ENCODE data around the gene HMGCS2.
"Not testable (repeated sequence)": the region's sequence is repeated elsewhere in the genome, so short reads cannot be mapped to it uniquely, and the experiment has no call there.

Gene HMGCS2

DNA sequence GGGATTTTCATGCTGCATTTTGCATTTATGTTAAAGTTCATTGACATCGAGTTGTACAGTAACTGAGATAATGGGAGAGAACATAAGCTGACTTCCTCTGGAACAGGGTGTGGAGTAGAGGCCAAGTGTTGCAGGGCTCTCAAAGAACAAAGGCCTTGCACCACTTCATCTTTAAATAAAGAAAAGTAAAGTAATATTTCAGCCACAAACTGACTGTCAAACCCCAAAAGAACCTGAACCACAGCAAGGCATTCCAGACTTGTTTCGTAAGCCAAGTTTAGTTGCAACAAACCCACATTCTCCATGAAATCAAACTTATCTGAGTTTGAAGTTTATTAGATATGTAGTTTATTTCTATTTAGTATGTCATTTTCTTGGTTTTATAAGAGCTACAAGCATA, 19.1 kb upstream of the HMGCS2 start:
- DNase-seq = no peak

GRCh38 chr1:119786473-119787050, 17.9 kb upstream of the HMGCS2 start:
- not testable (repeated sequence) for DNase-seq

DNA sequence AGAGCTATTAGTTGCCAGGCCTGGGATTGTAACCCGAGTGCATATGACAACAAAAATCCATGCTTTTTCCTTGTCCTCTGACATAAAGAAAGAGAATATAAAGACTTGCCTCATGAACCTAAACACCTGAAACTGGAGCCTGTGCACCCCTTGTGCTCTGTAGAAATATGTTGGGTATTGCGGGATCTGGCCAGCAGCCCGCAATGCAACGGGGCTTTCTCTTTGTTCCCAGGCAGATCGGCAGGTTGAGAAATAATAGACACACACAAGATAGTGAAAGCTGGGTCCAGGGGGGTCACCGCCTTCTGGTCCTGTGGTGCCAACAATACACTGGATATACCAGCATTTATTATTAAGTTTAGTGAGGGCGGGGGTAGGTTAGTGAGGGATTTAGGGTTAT, 17.3 kb upstream of the HMGCS2 start:
- DNase-seq = not testable (repeated sequence)

DNA sequence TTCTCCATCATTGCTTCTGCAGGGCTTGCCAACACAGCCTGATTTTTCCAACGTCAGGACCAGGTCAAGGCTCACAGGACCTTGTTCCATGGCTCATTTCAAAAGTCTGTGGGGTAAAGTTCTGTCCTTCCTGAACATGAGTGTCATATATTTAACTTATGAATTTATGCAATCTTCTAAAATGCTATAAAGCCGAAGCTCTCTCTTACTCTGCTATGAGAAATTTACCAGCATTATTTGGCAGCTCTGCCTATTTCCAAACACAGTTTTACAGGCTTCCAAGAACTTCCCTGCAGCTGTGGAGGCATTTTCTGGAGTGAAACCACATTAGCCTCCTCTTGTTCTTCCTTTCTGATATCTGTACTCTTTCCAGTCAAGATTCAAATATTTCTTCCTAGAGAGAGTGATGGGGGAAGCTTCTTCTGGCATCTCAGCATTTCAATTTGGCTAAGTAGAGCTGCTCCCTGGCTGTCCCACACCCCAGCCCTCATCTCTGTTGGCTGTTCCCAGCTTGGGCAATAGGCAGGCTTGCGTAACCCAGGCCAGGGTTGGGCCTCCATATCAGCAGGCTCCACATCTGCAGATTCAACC, 15.6 kb upstream of the HMGCS2 start:
- no peak for DNase-seq

DNA sequence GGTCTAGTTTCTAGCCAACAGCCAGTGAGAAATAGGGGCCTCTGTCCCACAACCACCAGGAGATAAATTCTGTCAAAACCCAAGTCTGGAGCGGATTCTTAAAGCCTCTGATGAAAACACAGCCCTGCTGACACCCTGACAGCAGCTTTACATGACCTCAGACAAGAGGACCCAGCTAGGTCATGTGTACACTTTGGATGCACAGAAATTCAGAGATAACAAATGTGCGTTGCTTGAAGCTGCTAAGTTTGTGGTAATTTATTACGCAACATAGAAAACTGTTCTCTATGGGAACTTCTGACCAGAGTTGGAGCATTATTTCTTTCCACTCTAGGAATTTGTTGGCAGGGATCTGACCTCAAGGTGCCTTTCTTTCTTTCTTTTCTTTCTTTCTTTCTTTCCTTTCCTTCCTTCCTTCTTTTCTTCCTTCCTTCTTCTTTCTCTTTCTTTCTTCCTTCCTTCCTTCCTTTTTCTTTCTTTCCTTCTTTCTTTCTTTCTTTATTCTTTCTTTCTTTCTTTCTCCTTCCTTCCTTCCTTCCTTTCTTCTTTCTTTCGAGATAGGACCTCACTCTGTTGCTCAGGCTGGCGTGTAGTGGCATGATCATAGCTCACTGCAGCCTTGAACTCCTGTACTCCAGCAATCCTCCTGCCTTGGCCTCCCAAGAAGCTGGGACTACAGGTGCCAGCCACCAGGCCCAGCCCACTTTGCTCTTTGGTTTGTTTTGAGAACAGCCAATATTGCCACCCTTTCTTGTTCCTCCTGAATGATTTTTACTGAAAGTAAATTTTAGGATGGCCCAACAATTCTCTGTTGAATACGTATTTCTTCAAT, 14.9 kb upstream of the HMGCS2 start:
- no peak for DNase-seq

DNA sequence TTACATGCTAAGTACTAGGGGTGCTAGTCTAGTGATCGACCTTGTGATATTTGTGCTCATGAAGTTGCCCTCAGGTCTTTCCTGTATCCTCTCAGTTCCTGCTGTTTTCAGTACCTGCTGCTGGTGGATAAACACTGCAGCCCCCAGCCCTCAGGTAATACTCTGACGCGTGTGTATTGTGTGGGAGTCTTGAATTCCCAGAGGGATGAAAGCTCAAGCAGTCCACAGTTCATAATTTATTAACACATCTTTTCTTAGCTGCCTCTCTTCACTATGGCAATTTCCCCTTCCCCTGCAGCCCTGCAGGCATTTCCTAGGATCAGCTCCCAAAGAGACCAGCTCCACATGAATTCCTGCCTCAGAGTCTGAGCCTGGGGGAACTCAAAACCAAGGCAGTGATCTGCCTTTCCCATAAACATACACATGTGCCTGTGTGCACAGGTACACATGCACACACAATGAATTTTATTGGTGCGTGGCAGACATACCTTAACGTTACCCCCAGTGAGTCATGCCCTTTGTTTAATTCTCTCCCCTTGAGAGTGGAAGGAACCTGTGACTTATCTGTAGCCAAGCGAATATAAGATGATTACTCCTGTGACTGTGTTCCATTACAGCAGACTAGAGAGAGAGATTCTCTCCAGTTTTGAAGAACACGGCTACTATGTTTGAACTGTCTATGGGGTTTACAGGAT, 14.1 kb upstream of the HMGCS2 start:
- no peak for DNase-seq

- no peak for DNase-seq
Observed at GRCh38 chr1:119781434-119782210, 12.9 kb upstream of the HMGCS2 start.

DNA sequence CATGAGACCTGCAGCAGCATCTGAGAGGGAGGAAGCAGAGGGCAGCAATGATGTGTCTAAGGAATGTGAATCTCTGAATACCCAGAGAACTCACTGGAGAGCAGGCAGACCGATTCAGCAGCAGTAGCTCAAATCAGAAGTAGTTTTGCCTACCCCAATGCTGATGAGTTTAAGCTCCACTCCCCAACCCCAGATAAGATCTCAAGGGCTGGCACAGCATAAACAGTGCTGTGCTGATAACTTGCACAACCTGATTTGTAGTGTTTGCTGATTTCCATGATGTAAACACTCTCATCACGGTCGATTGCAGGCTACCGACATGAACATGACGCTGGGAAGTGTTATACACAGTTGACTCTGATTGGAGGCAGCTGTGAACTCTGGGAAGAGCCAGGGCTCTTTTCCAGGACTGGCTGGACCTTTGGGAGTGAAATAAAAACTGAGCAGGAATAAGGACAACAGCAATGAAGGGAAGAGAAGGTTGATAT, 11.2 kb upstream of the HMGCS2 start:
- DNase-seq = no peak

- no peak for DNase-seq
Observed at GRCh38 chr1:119778886-119779560, 10.3 kb upstream of the HMGCS2 start.

DNA sequence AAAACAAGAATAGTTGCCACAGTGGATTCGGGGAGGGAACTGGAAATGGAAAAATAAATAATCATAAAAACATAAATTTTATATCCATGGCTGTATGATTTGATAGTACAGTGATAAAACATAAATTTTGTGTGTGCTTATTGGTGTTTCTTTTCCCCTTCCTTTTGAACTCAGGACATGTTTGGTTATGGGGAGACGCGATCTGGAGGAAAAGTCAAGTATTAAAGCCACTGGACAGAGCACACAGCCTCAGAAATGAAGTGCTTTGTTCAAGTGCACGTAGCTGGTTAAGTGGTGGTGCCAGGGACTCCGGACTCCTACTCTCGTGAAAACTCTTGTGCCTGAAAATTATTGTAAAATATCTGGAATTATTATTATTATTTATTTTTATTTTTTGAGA, 9.7 kb upstream of the HMGCS2 start:
- DNase-seq = no peak

GRCh38 chr1:119774746-119775490, 6.2 kb upstream of the HMGCS2 start:
- DNase-seq = no peak

DNA sequence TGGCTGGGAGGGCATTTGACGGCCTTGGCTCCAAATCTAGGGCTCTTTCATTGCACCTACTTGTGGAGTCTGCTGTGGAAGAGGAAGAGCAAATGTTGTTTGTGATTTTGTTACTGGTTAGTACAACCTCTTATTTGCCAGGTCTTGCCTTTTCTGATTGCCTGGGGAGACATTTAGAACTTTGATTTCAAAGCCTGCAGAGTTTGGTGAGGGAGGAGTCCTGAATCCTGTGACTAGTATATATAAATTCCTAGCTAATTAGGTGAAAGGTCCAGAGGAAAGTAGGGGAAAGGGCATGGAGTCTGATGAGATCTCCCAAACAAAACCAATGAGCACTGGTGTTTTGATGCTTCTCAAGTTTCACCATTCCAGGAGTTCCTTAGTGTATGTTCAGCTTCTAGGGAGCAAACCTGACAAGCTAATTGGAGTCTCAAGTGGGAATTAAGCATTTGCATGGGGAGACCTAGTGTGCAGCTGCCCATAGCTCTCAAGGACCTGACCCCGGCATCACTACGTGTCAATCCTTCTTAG, 5.1 kb upstream of the HMGCS2 start:
- no peak for DNase-seq

- no peak for DNase-seq
Observed at GRCh38 chr1:119772298-119772697, 3.6 kb upstream of the HMGCS2 start.

- no peak for DNase-seq
Observed at GRCh38 chr1:119771770-119772169, 3.1 kb upstream of the HMGCS2 start.

DNA sequence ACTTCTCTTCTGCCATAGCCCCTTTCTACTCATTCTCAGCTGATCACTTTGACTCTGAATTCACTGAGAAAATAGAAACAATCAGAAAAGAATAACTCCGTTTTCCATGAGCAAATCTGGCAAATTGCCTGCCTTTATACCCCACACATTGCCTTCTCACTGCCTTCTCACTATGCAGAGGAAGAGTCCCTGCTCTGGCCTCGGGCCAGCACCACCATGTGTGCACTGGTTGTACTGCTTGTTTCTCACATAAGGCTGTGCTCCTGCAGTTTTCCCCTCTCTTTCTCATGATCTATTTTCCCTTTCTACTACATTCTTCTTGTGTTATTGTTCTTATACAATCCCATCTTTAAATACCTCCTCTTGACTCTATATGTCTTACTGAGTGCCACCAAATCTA, 2.3 kb upstream of the HMGCS2 start:
- DNase-seq = no peak

DNA sequence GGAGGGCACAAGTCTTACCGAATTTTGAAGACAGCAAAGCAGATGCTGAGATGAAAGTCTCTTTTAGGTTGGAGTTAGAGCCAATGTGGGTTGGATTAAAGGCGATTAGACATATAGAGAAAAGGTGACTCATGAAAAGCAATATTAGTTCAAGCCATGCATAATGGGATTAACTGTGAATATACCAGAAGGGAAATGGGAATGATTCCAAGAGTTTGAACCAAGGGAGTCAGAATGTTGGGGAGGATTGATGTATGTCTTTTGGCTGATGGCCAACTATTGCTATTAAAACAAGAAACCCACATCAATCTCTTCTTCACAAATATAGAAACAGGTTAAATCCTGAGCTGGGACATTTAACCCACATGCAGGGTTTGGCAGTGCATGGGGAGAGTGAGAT, 1.2 kb downstream of the HMGCS2 start:
- DNase-seq = no peak

- DNase-seq = no peak
Observed at GRCh38 chr1:119766374-119766794, 2.3 kb downstream of the HMGCS2 start.

GRCh38 chr1:119764220-119764619, 4.5 kb downstream of the HMGCS2 start:
- no peak for DNase-seq

- no peak for DNase-seq
Observed at GRCh38 chr1:119762953-119763352, 5.8 kb downstream of the HMGCS2 start.

DNA sequence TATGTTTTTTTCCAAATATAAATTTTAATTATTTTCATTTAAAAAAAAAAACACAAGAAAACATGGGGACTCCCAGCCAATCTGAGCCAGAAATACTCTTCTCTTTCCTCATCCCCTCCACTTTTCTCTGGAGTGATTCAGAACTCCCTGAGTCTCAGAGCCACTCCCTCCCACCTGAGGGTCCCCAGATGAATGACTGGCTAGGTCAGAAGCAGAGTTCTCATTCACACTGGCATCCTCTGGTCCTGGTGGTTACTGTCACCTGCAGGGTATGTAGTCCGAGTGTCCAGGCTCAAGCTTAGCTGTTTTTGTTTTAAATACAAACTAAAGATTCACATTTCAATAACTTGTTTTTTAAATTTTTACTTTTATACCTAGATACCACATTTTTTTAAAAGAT, 6.3 kb downstream of the HMGCS2 start:
- DNase-seq = no peak

GRCh38 chr1:119758584-119758983, 10.1 kb downstream of the HMGCS2 start:
- DNase-seq = no peak
